Parathyroid adenoma (tissue), 2 donors: ENCODE data around the gene INO80.
A peak's percentile ranks its signal among the peaks of the same experiment; 100 is the strongest.
"Not testable (repeated sequence)": the region's sequence is repeated elsewhere in the genome, so short reads cannot be mapped to it uniquely, and the experiment has no call there.

ENCODE experiments used
- H2AFZ ChIP-seq: fragments of 300-600 bp; sonication (generic); one replicate; pipeline ENCODE4 v1.7.0; 2017; ENCODE audit warnings: antibody characterized with exemption, mild to moderate bottlenecking
- H3K27ac ChIP-seq: fragments of 300-600 bp; sonication (generic); one replicate; pipeline ENCODE4 v1.7.0; 2017
- H3K27me3 ChIP-seq: fragments of 300-600 bp; sonication (generic); one replicate; pipeline ENCODE4 v1.7.0; 2017; ENCODE audit warnings: low read length; ENCODE audit not compliant: control insufficient read depth, insufficient read depth
- H3K36me3 ChIP-seq: fragments of 300-600 bp; sonication (generic); one replicate; pipeline ENCODE4 v1.7.0; 2017; ENCODE audit warnings: low read length; ENCODE audit not compliant: control insufficient read depth, insufficient read depth
- H3K4me1 ChIP-seq: fragments of 300-600 bp; sonication (generic); one replicate; pipeline ENCODE4 v1.7.0; 2017; ENCODE audit warnings: control low read depth
- H3K4me2 ChIP-seq: fragments of 300-600 bp; sonication (generic); one replicate; pipeline ENCODE4 v1.7.0; 2017; ENCODE audit warnings: low read length
- H3K4me3 ChIP-seq: fragments of 300-600 bp; sonication (generic); one replicate; pipeline ENCODE4 v1.7.0; 2017; ENCODE audit warnings: low read depth, low read length
- H3K79me2 ChIP-seq: fragments of 300-600 bp; sonication (generic); one replicate; pipeline ENCODE4 v1.7.0; 2017; ENCODE audit warnings: control low read depth
- H3K9ac ChIP-seq: fragments of 300-600 bp; sonication (generic); one replicate; pipeline ENCODE4 v1.7.0; 2017; ENCODE audit warnings: mild to moderate bottlenecking
- H3K9me3 ChIP-seq: fragments of 300-600 bp; sonication (generic); one replicate; pipeline ENCODE4 v1.7.0; 2017; ENCODE audit warnings: low read length; ENCODE audit not compliant: control insufficient read depth
- TF ChIP-seq, protein P1 (sequence below): fragments of 300-600 bp; sonication (generic); IDR thresholded peaks from one replicate; pipeline ENCODE4 v1.7.0; 2017; ENCODE audit warnings: antibody characterized with exemption, mild to moderate bottlenecking
- donor health status: primary hyperparathyroidism.

Gene INO80

DNA sequence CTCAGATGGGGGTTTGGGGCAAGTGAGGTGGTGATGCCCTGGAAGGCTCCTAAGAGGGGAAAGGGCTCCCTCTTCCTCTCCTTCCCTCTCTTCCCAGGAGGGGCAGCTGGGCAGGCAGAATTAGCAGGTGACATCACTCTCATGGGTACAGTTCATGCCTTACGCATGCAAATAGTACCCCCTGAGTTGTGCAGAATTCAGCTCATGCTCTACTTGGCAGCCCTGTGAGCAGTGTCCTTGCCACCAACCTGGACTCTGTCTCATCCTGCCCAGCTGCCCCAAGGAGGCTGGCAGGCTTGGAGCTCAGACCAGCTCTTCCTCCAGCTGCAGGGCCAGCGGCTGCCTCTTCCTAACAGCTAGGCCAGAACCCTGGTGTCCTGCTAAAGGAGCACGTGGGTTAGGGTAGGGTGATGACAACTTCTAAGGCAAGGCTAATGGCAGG lies 159.5 kb downstream of the INO80 start:
- Histone ChIP-seq H3K27me3 (no peaks in the 10 kb centered on the region), H3K9ac (no peak overlapping the region), H3K79me2 (no peaks in the 10 kb centered on the region), H3K4me3 (no peak overlapping the region), H3K9me3 (no peaks in the 10 kb centered on the region), H3K4me2 (no peak overlapping the region), H2AFZ (no peak overlapping the region), H3K4me1 (peaks cover 4% of the 10 kb centered on the region), H3K36me3 (no peaks in the 10 kb centered on the region), H3K27ac (no peak overlapping the region)
- TF ChIP-seq, protein P1, sequence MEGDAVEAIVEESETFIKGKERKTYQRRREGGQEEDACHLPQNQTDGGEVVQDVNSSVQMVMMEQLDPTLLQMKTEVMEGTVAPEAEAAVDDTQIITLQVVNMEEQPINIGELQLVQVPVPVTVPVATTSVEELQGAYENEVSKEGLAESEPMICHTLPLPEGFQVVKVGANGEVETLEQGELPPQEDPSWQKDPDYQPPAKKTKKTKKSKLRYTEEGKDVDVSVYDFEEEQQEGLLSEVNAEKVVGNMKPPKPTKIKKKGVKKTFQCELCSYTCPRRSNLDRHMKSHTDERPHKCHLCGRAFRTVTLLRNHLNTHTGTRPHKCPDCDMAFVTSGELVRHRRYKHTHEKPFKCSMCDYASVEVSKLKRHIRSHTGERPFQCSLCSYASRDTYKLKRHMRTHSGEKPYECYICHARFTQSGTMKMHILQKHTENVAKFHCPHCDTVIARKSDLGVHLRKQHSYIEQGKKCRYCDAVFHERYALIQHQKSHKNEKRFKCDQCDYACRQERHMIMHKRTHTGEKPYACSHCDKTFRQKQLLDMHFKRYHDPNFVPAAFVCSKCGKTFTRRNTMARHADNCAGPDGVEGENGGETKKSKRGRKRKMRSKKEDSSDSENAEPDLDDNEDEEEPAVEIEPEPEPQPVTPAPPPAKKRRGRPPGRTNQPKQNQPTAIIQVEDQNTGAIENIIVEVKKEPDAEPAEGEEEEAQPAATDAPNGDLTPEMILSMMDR = no peak

DNA sequence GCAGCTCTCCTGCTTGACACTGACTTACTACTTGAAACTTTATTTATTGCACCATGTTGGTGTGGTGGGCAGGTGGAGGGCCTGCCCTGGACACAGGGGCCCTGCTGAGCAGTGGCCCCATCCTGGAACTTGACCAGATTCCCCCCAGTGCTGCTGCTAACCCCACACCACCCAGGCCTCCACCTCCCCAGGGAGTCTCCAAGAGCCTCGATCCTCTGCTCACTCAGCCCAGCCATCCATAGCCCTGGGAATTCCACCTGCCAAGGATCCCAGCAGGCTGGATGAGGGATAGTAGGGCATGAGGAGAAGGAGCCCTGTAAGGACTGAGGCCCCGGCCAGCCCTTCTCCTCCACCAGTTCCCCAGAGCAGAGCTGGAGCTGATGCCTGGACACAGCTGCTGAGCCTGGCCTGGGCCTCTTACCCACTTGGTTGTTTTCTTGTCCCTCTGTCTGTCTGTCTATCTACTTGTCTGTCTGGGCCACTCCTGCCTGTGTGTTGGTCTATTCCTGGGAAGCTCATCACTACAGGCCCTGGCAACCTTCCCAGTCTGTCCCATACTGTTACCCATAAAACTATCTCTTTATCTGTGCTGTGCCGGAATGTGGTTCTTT lies 160.0 kb downstream of the INO80 start:
- H2AFZ ChIP-seq = no peak overlapping the region
- H3K4me3 ChIP-seq = no peak overlapping the region
- no peaks in the 10 kb centered on the region for H3K27me3 ChIP-seq
- H3K79me2 ChIP-seq = no peaks in the 10 kb centered on the region
- TF ChIP-seq, protein P1 = no peak
- H3K9me3 ChIP-seq = no peaks in the 10 kb centered on the region
- no peak overlapping the region for H3K27ac ChIP-seq
- H3K4me2 ChIP-seq = no peak overlapping the region
- no peaks in the 10 kb centered on the region for H3K36me3 ChIP-seq
- H3K9ac ChIP-seq = no peak overlapping the region
- H3K4me1 ChIP-seq = peaks cover 4% of the 10 kb centered on the region

GRCh38 chr15:40955141-40955903 lies 160.8 kb downstream of the INO80 start:
- TF ChIP-seq, protein P1 = no peak
- Histone ChIP-seq H3K36me3 (no peaks in the 10 kb centered on the region), H3K79me2 (no peaks in the 10 kb centered on the region), H3K4me2 (no peak overlapping the region), H3K27me3 (no peaks in the 10 kb centered on the region), H2AFZ (no peak overlapping the region), H3K9me3 (no peaks in the 10 kb centered on the region), H3K9ac (no peak overlapping the region), H3K4me1 (peaks cover 4% of the 10 kb centered on the region), H3K4me3 (no peak overlapping the region), H3K27ac (no peak overlapping the region)

DNA sequence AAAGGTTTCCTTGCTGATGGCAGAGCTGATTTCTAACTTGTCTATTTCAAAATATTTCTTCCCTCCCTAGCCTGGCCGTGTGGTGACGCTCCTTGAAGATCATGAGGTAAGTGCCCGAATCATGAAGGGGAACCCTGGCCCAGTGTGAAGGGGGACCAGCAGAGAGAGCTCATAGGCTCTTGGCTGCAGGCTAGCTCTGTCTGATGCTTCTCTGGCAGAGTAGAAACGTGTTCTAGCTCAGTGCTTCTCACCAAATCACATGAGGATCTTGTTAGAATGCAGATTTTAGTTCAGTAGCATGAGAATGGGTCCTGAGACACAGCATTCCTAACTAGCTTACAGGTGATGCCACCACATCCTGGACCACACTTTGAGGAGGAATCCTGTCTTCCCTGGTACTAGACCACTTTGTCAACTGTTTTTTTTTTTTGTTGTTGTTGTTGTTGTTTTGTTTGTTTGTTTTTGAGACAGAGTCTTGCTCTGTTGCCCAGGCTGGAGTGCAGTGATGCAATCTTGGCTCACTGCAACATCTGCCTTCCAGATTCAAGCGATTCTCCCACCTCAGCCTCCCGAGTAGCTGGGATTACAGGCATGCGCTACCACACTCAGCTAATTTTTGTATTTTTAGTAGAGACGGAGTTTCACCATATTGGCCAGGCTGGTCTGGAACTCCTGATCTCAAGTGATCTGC lies 161.8 kb downstream of the INO80 start:
- H3K36me3 ChIP-seq, H3K4me1 ChIP-seq, H3K4me3 ChIP-seq: not testable (repeated sequence)

DNA sequence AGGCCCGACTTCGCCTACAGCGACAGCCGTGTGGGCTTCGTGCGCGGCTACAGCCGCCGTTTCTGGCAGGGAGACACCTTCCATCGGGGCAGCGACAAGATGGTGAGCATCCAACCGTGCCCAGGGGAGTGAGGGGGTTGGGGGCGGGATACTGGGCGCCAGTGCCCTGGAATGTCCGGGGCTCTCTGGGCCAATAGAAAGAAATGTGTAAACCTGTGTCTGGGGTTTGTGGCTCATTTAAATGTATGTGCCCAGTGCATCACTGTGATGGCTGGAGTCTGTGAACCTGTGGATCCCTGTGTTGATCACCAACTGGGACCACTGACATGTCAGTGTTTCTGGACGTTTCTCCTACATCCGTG lies 162.4 kb downstream of the INO80 start:
- H3K9me3 ChIP-seq = no peaks in the 10 kb centered on the region
- no peak overlapping the region for H3K9ac ChIP-seq
- H3K27ac ChIP-seq = no peak overlapping the region
- H3K36me3 ChIP-seq = no peaks in the 10 kb centered on the region
- H2AFZ ChIP-seq = peak overlapping the region; percentile 90
- peaks cover 4% of the 10 kb centered on the region for H3K4me1 ChIP-seq
- H3K27me3 ChIP-seq = no peaks in the 10 kb centered on the region
- H3K4me2 ChIP-seq = peak overlapping the region; percentile 89
- peak overlapping the region; percentile 80 for H3K4me3 ChIP-seq
- H3K79me2 ChIP-seq = no peaks in the 10 kb centered on the region
- TF ChIP-seq, protein P1 = no peak

More for the DNA sequence above, 161.8 kb downstream of the INO80 start:
- not testable (repeated sequence) for H3K27ac ChIP-seq, H3K9me3 ChIP-seq, H3K79me2 ChIP-seq, H3K27me3 ChIP-seq, H3K9ac ChIP-seq
- H2AFZ ChIP-seq = peak overlapping the region; percentile 90
- peak overlapping the region; percentile 89 for H3K4me2 ChIP-seq
